Fibroblast of lung (primary cell): ENCODE measurements around the gene MGST2. TPM values are rescaled to one million over a fixed set of nuclear protein-coding genes. Genes with fewer than 3 reads are reported as not detected.
A peak's percentile ranks its signal among the peaks of the same experiment; 100 is the strongest.

ENCODE experiments used
- DNase-seq, 2 donors: peaks; one replicate each; pipeline versions ENCODE4 v3.0.0 to v3.0.0-alpha.2; 2010; ENCODE audit warnings: low read depth in 2 of 2
- H2AFZ ChIP-seq: 2 replicates; pipeline ENCODE4 v1.5.1; 2012; ENCODE audit warnings: low read length, control low read depth, inconsistent platforms
- H3K27ac ChIP-seq: 2 replicates; pipeline ENCODE4 v1.5.1; 2011; ENCODE audit warnings: low read length, control low read depth; ENCODE audit not compliant: insufficient read depth
- H3K27me3 ChIP-seq: 2 replicates; pipeline ENCODE4 v1.5.1; 2011; ENCODE audit warnings: mild to moderate bottlenecking, low read length; ENCODE audit not compliant: control insufficient read depth, insufficient read depth
- H3K36me3 ChIP-seq: 2 replicates; pipeline ENCODE4 v1.5.1; 2011; ENCODE audit warnings: low read length; ENCODE audit not compliant: control insufficient read depth, insufficient read depth
- H3K4me1 ChIP-seq: 2 replicates; pipeline ENCODE4 v1.5.1; 2011; ENCODE audit warnings: low read length; ENCODE audit not compliant: control insufficient read depth, insufficient read depth; ENCODE audit errors: extremely low read depth
- H3K4me2 ChIP-seq: 2 replicates; pipeline ENCODE4 v1.5.1; 2011; ENCODE audit warnings: low read length, control low read depth; ENCODE audit not compliant: insufficient read depth; ENCODE audit errors: extremely low read depth
- H3K4me3 ChIP-seq, 4 experiments: fragments of 200-600 bp in 1 of 4; sonication (generic) in 1 of 4; replicated peaks in 1 of 4; 2 replicates each; pipeline ENCODE4 v1.5.1; 2011 to 2016; ENCODE audit warnings: low read length in 4 of 4, low read depth in 3 of 4, mild to moderate bottlenecking in 3 of 4, control low read depth in 2 of 4, inconsistent platforms in 1 of 4, mixed read lengths in 1 of 4; ENCODE audit not compliant: insufficient read depth in 1 of 4; ENCODE audit errors: control extremely low read depth in 1 of 4
- H3K79me2 ChIP-seq: 2 replicates; pipeline ENCODE4 v1.5.1; 2012; ENCODE audit warnings: mild to moderate bottlenecking, low read length, inconsistent platforms; ENCODE audit not compliant: control insufficient read depth, insufficient read depth
- H3K9ac ChIP-seq: 2 replicates; pipeline ENCODE4 v1.5.1; 2011; ENCODE audit warnings: mild to moderate bottlenecking, low read length, control low read depth; ENCODE audit not compliant: insufficient read depth
- H3K9me3 ChIP-seq: 2 replicates; pipeline ENCODE4 v1.5.1; 2012; ENCODE audit warnings: low read depth, low read length; ENCODE audit not compliant: control insufficient read depth, insufficient read depth
- H4K20me1 ChIP-seq: 2 replicates; pipeline ENCODE4 v1.5.1; 2011; ENCODE audit warnings: low read length; ENCODE audit not compliant: control insufficient read depth, insufficient read depth; ENCODE audit errors: extremely low read depth
- EZH2 ChIP-seq: IDR thresholded peaks from 2 replicates; pipeline ENCODE4 v1.5.1; 2012; ENCODE audit warnings: low read length, control low read depth, mild to moderate bottlenecking; ENCODE audit errors: missing control alignments
- polyA plus RNA-seq, 2 donors: library from polyadenylated mRNA; depleted of rRNA in 1 of 2; stranded (reverse) in 1 of 2; unstranded in 1 of 2; fragments of >200 nt; gene quantifications; 2 replicates each; pipeline ENCODE4 v1.2.1, GENCODE V29; 2011 to 2012; ENCODE audit warnings: missing spikeins in 1 of 2
- total RNA-seq: library from RNA; depleted of rRNA; stranded (reverse); fragments of >200 nt; gene quantifications from 2 replicates; pipeline ENCODE4 v1.2.1, GENCODE V29; 2014
- TF ChIP-seq, protein P1 (sequence below), 2 donors: IDR thresholded peaks in 1 of 2; conservative IDR thresholded peaks in 1 of 2; 1 replicate in 1 of 2; 2 replicates in 1 of 2; pipeline ENCODE4 v1.5.1; 2011 to 2012; ENCODE audit warnings: low read length in 2 of 2, control low read depth in 1 of 2, inconsistent platforms in 1 of 2, low read depth in 1 of 2, mild to moderate bottlenecking in 1 of 2

The MGST2 gene
- total and polyA plus RNA-seq, 2 donors (not counting 1 experiment from before 2014, with no cell fraction given), result 5.3 to 20.1 TPM

DNA sequence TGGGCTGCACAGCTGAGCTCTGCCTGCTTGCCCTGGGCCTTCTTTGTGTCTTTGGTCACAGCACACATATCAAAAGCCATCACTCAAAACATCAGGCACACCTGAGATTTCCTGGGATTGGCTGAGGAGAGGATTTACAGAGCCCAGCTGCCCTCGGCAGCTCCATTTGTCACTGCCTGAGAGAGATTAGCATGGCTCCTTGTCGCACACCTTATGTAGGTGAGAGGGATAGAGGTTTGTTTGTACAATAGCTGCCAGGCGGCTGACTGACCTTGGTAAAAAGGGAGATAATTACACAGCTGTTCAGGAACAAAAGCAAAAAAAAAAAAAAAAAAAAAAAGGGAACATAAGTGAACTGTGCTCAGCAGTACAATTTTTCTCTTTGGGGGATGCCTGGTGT lies 63.2 kb downstream of the MGST2 start:
- Histone ChIP-seq H2AFZ (no peak overlapping the region), H3K27me3 (no peaks in the 10 kb centered on the region), H3K4me1 (peaks cover 1% of the 10 kb centered on the region), H3K36me3 (no peaks in the 10 kb centered on the region), H3K4me3 (no peak overlapping the region), H3K4me2 (no peak overlapping the region), H4K20me1 (no peaks in the 10 kb centered on the region), H3K9ac (no peak overlapping the region), H3K79me2 (no peaks in the 10 kb centered on the region), H3K27ac (no peak overlapping the region), H3K9me3 (no peaks in the 10 kb centered on the region)
- TF ChIP-seq EZH2, result no peak
- TF ChIP-seq, protein P1, sequence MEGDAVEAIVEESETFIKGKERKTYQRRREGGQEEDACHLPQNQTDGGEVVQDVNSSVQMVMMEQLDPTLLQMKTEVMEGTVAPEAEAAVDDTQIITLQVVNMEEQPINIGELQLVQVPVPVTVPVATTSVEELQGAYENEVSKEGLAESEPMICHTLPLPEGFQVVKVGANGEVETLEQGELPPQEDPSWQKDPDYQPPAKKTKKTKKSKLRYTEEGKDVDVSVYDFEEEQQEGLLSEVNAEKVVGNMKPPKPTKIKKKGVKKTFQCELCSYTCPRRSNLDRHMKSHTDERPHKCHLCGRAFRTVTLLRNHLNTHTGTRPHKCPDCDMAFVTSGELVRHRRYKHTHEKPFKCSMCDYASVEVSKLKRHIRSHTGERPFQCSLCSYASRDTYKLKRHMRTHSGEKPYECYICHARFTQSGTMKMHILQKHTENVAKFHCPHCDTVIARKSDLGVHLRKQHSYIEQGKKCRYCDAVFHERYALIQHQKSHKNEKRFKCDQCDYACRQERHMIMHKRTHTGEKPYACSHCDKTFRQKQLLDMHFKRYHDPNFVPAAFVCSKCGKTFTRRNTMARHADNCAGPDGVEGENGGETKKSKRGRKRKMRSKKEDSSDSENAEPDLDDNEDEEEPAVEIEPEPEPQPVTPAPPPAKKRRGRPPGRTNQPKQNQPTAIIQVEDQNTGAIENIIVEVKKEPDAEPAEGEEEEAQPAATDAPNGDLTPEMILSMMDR (conservative IDR thresholded peaks at IDR 0.05 in 1 of 2, IDR thresholded peaks at IDR 0.05 in 1 of 2; ENCODE audit: low read depth in 1 of 2, low read length in 2 of 2), result no peak
- no peak for DNase-seq

DNA sequence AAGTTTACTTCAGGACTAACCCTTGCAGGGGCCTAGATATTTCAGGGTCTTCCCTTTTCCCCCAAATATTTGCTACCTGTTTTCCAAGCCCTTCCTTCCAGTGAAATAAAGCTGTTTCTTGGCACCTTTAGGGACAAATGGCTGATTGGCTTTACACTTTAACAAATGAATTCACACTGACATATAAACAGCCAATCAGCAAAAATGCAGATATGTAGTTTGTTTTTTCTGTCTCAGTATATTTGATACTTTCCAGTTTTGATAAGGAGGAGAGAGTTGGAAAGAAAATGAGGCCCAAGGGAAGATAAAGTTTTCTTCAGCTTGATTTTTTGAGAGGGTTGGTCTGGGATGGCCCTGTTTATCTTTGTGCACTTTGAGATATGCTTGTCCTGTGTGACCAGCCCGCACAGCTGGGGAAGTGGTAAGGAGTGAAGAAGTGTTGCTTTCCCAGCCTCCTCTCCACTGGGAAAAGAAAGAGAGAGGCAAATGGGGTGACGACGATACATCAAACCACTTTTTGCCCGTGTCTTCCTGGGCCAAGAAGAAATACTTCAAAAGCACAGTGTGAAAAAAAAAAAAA lies 67.5 kb downstream of the MGST2 start:
- H4K20me1 ChIP-seq, result no peaks in the 10 kb centered on the region
- H2AFZ ChIP-seq, result no peak overlapping the region
- no peak for DNase-seq
- H3K27me3 ChIP-seq, result no peaks in the 10 kb centered on the region
- no peaks in the 10 kb centered on the region for H3K9me3 ChIP-seq
- H3K4me2 ChIP-seq, result no peak overlapping the region
- H3K9ac ChIP-seq, result no peak overlapping the region
- no peak overlapping the region for H3K4me3 ChIP-seq
- H3K4me1 ChIP-seq, result peaks cover 3% of the 10 kb centered on the region
- no peaks in the 10 kb centered on the region for H3K36me3 ChIP-seq
- H3K27ac ChIP-seq, result no peak overlapping the region
- TF ChIP-seq, protein P1 (conservative IDR thresholded peaks at IDR 0.05 in 1 of 2, IDR thresholded peaks at IDR 0.05 in 1 of 2; ENCODE audit: low read depth in 1 of 2, low read length in 2 of 2), result no peak
- no peak for TF ChIP-seq EZH2
- no peaks in the 10 kb centered on the region for H3K79me2 ChIP-seq

DNA sequence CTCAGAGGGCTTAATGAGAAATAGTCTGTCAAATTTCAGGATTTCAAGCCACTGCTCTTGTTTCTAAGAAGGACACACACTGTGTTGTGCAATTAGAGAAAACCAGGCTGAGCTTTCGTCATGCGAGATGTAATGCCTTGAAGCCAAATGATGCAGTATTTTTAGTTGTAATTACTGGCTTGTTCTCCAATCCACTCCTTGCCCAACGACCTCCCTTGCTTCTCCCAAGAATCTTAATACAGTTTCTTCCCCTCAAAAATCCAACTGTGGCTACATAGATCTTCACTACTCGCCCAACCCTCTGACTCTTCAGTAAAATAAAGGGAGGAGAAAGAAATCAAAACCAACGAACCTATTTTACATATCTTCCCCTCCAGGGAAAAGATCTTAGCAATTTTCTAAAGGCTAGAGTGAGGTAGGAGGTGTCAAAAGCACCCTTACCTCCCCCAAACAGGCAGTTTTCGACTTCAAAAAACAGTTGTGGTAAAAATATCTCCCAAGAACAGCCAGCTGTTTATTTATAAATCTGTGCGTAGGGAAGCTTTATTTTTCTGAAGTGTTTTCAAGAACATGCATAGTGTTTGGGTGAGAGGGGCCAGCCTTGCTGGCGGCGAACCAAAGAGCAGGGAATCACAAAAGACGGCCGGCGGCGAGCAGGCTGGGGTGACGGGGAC lies 68.7 kb downstream of the MGST2 start:
- Histone ChIP-seq H3K27me3 (no peaks in the 10 kb centered on the region), H3K4me2 (peak overlapping the region; percentile 87), H3K36me3 (no peaks in the 10 kb centered on the region), H3K79me2 (no peaks in the 10 kb centered on the region), H2AFZ (peak overlapping the region; percentile 62), H3K4me1 (peaks cover 3% of the 10 kb centered on the region), H3K27ac (peak overlapping the region; percentile 68), H3K4me3 (peak overlapping the region; percentile 49 to 56 (median 53)), H3K9me3 (no peaks in the 10 kb centered on the region), H4K20me1 (no peaks in the 10 kb centered on the region), H3K9ac (peak overlapping the region; percentile 69)
- DNase-seq, result peak; percentile 46 to 91
- no peak for TF ChIP-seq EZH2
- TF ChIP-seq, protein P1 (conservative IDR thresholded peaks at IDR 0.05 in 1 of 2, IDR thresholded peaks at IDR 0.05 in 1 of 2; ENCODE audit: low read depth in 1 of 2, low read length in 2 of 2), result no peak
